ENCODE data around the gene TMEM181. TPM values are rescaled to one million over a fixed set of nuclear protein-coding genes. Genes with fewer than 3 reads are reported as not detected.

Gene TMEM181
- total and polyA plus RNA-seq, 2 of the 13 experiments (the other 11 are each of a cell fraction or from before 2014, with no cell fraction given): 59.1 to 108 TPM

- TF ChIP-seq SATB2 (CRISPR knock-in tag; IDR thresholded peaks at IDR 0.05) (no peak), THYN1 (CRISPR knock-in tag; IDR thresholded peaks at IDR 0.05; ENCODE audit: borderline replicate concordance, low read depth) (no peak), FOXM1 (CRISPR knock-in tag; IDR thresholded peaks at IDR 0.05) (no peak), ZBTB39 (CRISPR knock-in tag; IDR thresholded peaks at IDR 0.05) (no peak), SKI (IDR thresholded peaks at IDR 0.05; ENCODE audit: partially characterized antibody) (no peak), SRF (IDR thresholded peaks at IDR 0.05; ENCODE audit: low read depth, low read length) (no peak), ZNF660 (CRISPR knock-in tag; IDR thresholded peaks at IDR 0.05; ENCODE audit: borderline replicate concordance, low read depth) (no peak), FOXO4 (CRISPR knock-in tag; conservative IDR thresholded peaks at IDR 0.05) (no peak), ZNF34 (CRISPR knock-in tag; IDR thresholded peaks at IDR 0.05; ENCODE audit: borderline replicate concordance) (0 out of 2 replicates have a peak, but pooled peaks have one; percentile 68), ZBTB21 (CRISPR knock-in tag; IDR thresholded peaks at IDR 0.05) (no peak), POLR2AphosphoS5 (IDR thresholded peaks at IDR 0.05; ENCODE audit: low read depth, low read length) (peak; percentile 13; the same call in 1 of the 2 replicates), MLLT10 (CRISPR knock-in tag; IDR thresholded peaks at IDR 0.05) (no peak), KMT2B (CRISPR knock-in tag; IDR thresholded peaks at IDR 0.05) (no peak), TRIM22 (IDR thresholded peaks at IDR 0.05) (no peak), ZNF3 (CRISPR knock-in tag; IDR thresholded peaks at IDR 0.05) (no peak), AGO2 (optimal IDR thresholded peaks at IDR 0.05; ENCODE audit: low read depth, low read length) (peak; percentile 68), RXRA (CRISPR knock-in tag; IDR thresholded peaks at IDR 0.05) (0 out of 2 replicates have a peak, but pooled peaks have one; percentile 12), ZNF713 (CRISPR knock-in tag; IDR thresholded peaks at IDR 0.05) (no peak), ZBED4 (CRISPR knock-in tag; IDR thresholded peaks at IDR 0.05; ENCODE audit: borderline replicate concordance) (no peak), NCOA2 (CRISPR knock-in tag; IDR thresholded peaks at IDR 0.05) (no peak)
Measured at GRCh38 chr6:158565122-158565429, 5.2 kb downstream of the TMEM181 start (continued).

Measured in HepG2 (cell line).